Ovary (tissue), 3 donors: ENCODE results near the gene FAM120B.

Experiments
- CTCF ChIP-seq, 3 donors: fragments of 450-650 bp in 2 of 3; fragments of 200-600 bp in 1 of 3; IDR thresholded peaks; one replicate each; pipeline versions ENCODE4 v1.5.1 to v1.8.0; 2016 to 2022; ENCODE audit warnings: antibody characterized with exemption in 3 of 3, mild to moderate bottlenecking in 1 of 3
- POLR2A ChIP-seq: fragments of 450-650 bp; IDR thresholded peaks from one replicate; pipeline ENCODE4 v1.6.1; 2017; ENCODE audit warnings: antibody characterized with exemption, mild to moderate bottlenecking, moderate library complexity
- donor health status: DM: no; HTN: no; CAD: no.

- TF ChIP-seq CTCF (IDR thresholded peaks at IDR 0.05) (no peak), POLR2A (no peak)
These were observed 44.7 kb upstream of the FAM120B start for GRCh38 chr6:170261643-170262488.
